ENCODE measurements around the gene SLC66A2.

Gene SLC66A2

DNA sequence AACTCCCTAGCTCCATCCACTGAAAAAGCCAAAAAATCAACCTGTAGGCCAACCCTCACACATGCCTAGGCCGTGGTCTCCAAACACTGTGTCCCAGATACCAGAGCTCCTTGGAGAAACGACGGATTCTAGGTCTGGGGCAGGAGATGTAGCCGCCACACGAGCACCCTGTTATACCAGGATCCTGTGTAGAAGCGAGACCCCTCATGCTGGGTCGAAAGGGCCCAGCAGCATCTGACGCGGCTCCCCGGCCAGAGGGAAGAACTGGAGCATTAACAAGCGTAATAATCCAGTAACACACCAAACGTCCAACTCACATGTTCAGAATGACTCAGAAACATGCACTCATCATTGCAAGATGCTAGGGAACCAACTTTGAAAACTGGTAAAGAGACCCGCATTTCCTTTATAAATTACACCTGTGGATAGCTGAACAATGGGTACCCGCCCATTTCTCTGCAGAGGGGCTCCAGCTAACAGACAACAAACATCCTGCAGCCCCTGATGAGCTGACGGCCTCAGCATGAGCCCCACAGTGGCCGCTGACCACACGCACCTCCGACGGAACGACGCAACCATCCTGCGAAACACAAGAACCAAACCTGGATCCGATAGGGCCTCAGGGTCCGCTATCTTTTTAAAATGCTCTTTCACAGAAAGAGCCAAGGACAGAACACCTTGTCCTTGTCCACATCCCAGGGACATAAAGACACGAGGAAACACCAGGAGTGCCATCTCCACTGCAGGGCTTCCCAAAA, 14.2 kb downstream of the SLC66A2 start:
- no peak for DNase-seq (ENCODE audit: low read depth in 2 of 2)

- no peak for DNase-seq (ENCODE audit: low read depth in 2 of 2)
Measured at GRCh38 chr18:79936641-79937040, 14.8 kb downstream of the SLC66A2 start.

- DNase-seq (ENCODE audit: low read depth in 2 of 2), result no peak
Measured at GRCh38 chr18:79935925-79936324, 15.5 kb downstream of the SLC66A2 start.

- no peak for DNase-seq (ENCODE audit: low read depth in 2 of 2)
Measured at GRCh38 chr18:79935499-79935898, 16.0 kb downstream of the SLC66A2 start.

DNA sequence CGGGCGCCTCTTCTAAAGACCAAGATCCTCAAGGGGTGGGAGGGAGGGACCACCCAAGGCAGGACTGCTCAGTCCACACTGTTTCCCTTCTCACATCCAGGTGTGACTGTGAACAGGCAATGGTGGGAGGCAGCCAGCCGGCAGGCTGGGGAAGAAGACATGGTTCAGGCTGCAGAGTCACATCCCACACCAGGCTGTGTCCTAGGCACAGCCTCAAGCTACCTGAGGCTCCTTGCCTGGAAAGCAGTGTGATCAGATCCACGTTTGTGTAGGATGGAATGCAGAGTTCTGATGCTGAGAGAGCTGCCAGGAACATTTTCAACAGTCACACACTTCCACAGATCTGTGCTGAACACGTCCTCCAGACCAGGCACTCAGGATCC, 16.4 kb downstream of the SLC66A2 start:
- no peak for DNase-seq (ENCODE audit: low read depth in 2 of 2)

DNA sequence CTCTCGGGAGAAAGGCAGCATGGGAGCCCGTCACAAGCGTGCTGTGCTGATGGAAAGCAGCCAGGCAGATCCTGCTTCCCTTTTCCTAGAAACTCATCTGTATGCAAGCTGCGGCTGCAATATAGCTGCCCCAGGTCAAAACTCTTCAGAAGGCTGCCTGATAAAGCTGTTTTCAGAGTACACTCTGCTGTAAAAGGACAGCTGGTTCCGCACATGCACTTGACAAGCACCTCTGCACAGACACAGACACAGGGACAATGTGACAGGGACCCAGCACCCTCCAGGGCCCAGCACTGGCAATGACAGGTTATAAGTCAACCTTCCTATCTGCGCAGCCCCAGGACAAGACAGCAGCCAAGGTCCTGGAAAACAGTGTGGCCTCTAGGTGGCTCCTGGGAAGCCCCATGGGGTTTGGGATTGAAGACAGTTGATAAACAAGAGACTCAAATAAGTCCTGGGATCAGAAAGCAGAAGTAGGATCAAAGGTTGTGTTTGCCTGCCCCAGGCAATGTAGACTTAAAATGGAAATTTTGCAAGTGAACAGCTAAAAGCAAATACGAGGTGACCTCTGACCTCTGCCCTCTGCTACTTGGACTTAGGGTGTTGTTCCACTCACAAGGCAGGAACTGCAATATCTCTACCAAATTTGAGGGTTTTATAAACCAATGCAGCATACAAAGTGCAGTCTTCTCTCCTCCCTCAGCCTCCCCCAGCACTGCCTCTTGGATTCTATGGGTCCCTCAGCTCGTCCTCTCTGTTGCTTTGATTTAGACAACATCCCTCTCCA, 16.9 kb downstream of the SLC66A2 start:
- DNase-seq (ENCODE audit: low read depth in 2 of 2), result no peak

- no peak for DNase-seq (ENCODE audit: low read depth in 2 of 2)
Measured at GRCh38 chr18:79933765-79934164, 17.7 kb downstream of the SLC66A2 start.

DNA sequence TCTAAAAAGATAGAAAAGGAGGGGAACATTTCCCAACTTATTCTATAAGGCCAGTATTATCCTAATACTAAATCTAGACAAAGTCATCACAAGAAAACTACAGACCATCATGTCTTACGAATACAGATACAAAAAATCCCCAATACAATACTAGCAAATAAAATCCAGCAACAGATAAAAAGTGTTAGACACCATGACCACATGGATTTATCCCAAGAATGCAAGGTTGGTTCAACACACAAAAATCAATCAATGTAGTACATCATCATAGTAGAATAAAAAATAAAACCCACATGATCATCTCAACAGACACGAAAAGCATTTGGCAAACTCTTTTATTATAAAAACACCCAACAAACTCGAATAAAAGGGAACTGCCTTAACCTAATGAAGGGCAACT, 18.5 kb downstream of the SLC66A2 start:
- DNase-seq (ENCODE audit: low read depth in 2 of 2), result no peak

DNA sequence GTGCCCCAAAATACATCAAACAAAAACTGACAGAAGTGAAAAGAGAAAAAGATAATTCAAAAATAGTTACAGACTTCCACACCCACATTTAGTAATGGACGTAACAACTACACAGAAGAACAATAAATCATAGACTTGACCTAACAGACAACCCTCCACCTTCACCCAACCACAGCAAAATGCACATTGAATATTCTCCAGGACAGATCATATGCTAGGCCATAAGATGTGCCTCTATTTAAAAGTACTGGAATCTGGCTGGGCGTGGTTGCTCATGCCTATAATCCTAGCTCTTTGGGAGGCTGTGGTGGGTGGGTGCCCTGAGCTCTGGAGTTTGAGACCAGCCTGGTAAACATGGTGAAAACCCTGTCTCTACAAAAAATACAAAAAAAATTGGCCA, 20.0 kb downstream of the SLC66A2 start:
- DNase-seq (ENCODE audit: low read depth in 2 of 2), result no peak

DNA sequence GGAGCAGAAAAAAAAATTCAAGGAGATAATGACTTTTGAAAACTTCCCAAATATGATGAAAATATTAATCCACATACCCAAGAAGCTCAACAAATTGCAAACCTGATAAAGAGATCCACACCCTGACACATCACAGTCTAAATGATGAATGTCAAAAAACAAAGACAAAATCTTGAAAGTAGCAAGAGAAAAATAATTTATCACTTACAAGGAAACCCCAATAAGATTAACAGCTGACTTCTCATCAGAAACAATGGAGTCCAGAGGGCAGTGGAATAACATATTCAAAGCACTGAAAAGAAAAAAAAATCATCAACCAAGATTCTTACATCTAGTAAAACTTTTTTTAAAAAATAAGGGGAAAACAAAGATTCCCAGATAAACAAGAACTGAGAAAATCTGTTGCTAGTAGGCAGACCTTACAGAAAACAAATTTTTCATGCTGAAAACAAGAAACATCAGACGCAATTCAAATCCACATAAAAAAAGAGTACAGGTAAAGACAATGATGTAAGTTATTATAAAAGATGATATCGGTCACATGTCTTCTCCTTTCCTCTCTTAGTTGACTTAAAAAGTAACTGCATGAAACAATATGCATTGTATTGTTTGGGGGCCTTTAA, 21.3 kb downstream of the SLC66A2 start:
- no peak for DNase-seq (ENCODE audit: low read depth in 2 of 2)

GRCh38 chr18:79928563-79928960, 22.9 kb downstream of the SLC66A2 start:
- DNase-seq (ENCODE audit: low read depth in 2 of 2), result no peak

GRCh38 chr18:79927607-79928562, 23.6 kb downstream of the SLC66A2 start:
- no peak for DNase-seq (ENCODE audit: low read depth in 2 of 2)

DNA sequence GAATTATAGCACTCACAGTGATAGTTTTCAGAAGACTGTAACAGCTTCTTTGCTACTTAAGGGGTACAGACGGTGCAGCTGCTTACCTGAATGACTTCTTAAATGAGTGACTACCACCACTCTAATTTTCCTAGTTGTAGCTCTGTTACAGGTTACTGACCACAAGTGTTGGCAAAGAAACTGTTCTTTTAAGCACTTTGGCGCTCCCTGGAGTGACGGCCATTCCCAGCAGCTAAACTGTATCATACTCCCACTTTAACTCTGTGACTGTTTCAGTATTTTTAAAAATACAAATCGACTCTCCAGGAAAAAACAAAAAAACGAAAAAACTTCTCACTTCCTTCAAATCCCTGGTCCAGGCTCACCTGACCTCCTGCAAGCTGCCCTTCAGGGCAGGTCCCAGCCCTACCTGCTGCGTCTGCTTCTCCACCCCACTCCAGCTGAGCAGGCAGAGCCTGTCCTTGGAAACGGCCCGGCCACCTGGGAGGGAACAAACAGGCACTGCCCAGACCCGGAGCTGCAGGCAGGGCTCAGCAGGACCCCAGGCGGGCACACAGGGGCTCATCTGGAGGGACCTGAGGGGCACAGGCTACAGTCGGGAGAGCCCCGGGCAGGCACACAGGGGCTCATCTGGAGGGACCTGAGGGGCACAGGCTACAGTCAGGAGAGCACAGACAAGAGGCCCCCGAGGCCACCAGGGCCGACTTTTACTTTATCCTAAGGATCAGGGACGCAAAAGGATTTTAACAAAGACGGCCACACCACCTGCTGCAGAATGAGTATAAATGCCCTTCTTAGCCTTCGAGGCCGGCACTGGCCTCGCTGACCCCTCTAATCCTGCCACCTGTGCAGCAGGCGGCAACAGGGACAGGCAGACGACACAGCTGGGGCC, 24.5 kb downstream of the SLC66A2 start:
- DNase-seq (ENCODE audit: low read depth in 2 of 2), result no peak

DNA sequence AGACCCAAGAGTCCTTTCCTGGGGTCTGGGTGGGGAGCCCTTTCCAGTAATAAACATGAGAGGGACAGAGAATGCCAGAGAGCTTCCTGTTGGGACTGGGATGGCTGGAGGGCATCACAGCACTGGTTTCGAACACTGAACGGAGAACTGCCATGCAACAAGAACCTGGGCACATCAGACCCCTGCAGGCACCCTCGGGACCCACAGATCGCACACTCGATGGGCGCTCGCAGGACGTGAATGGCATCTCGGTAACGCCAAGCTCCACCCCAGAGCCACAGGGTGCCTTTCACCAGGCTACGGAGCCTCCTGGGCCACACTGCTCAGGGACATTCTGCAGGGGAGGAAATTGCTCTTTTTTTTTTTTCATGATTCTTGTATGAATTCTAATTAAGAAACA, 25.1 kb downstream of the SLC66A2 start:
- no peak for DNase-seq (ENCODE audit: low read depth in 2 of 2)

DNA sequence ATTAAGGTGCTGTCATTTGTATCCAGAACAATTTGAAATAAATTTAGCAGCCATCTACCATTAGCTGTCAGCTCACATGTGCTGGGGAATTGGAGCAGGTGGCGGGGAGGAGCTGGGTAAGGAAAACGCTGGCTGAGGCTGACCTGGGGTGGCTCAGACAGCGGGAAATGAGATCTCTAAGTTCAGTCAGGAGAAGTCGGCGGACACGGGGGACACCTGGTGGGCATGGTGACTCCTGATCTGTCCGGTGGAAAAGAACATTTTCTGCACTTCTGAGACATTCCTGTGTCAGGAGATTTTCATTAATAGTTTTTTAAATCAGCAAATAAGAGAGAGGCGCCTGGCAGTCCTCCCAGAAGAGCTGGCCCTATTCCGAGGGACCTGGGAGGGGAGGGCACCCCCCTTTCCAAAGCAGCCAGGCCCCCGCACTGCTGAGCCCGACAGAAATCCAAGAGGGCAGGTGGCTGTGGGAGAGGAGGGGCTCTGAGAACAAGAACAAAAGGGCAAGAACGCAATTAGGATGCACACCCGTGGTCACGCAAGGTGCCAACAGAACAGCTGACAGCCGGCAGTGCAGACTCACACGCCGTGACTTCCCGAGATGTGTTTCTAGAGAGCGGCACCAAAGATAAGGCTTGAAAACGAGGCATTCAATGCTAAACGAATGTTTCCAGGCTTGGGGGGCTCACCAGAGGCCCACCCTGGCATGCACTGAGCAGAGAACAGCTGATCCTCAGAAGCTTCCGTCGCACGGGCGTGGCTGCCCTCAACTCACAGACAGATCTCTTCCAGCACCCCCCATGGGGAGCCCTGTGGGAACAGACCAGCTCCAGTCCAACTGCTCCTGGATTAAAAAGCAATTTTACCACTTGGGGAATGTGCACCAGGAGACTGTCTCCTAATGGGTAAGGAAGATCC, 26.4 kb downstream of the SLC66A2 start:
- DNase-seq (ENCODE audit: low read depth in 2 of 2), result no peak

- no peak for DNase-seq (ENCODE audit: low read depth in 2 of 2)
Measured at GRCh38 chr18:79923896-79924585, 27.4 kb downstream of the SLC66A2 start.

- no peak for DNase-seq (ENCODE audit: low read depth in 2 of 2)
Measured at GRCh38 chr18:79922971-79923411, 28.5 kb downstream of the SLC66A2 start.

- no peak for DNase-seq (ENCODE audit: low read depth in 2 of 2)
Measured at GRCh38 chr18:79921984-79922965, 29.2 kb downstream of the SLC66A2 start.
